A673 (cell line): ENCODE measurements around the gene BRME1. TPM values are rescaled to one million over a fixed set of nuclear protein-coding genes. Genes with fewer than 3 reads are reported as not detected.

Experiments
- BruUV-seq: library from RNA; stranded (reverse); fragments of 400-500 nt; replicated peaks from 2 replicates; lab custom pipeline; 2021; lab: Mats Ljungman, UMichigan
- CTCF ChIA-PET: fragments of 300-600 bp; sonication (Branson Sonifier 250); formaldehyde crosslinking; loops from one replicate; lab custom pipeline; 2022; ENCODE audit warnings: antibody characterized with exemption; lab: Charles Lee
- POLR2A ChIA-PET: fragments of 300-600 bp; sonication (Branson Sonifier 250); formaldehyde crosslinking; loops from one replicate; lab custom pipeline; 2022; ENCODE audit warnings: antibody characterized with exemption; ENCODE audit not compliant: low non-redundant PET; lab: Charles Lee
- DNase-seq: peaks from one replicate; pipeline ENCODE4 v3.0.0-alpha.2; 2015; ENCODE audit warnings: low spot score
- H3K27ac ChIP-seq: fragments of 200-600 bp; sonication (generic); 2 replicates; pipeline ENCODE4 v1.5.1; 2016; ENCODE audit warnings: mixed run types, low read depth, mild to moderate bottlenecking, mixed read lengths, antibody characterized with exemption, low read length; ENCODE audit not compliant: poor library complexity, severe bottlenecking
- H3K27me3 ChIP-seq: fragments of 200-600 bp; sonication (generic); replicated peaks from 2 replicates; pipeline ENCODE4 v1.6.1; 2017; ENCODE audit warnings: mixed run types, low read depth, mild to moderate bottlenecking, mixed read lengths, antibody characterized with exemption, low read length; ENCODE audit not compliant: insufficient read depth, poor library complexity
- H3K36me3 ChIP-seq: fragments of 200-600 bp; sonication (generic); 2 replicates; pipeline ENCODE4 v1.6.1; 2016; ENCODE audit warnings: mixed run types, mild to moderate bottlenecking, mixed read lengths, antibody characterized with exemption, low read length; ENCODE audit not compliant: insufficient read depth, poor library complexity, severe bottlenecking
- H3K4me1 ChIP-seq: fragments of 200-600 bp; sonication (generic); 2 replicates; pipeline ENCODE4 v1.6.1; 2017; ENCODE audit warnings: mixed run types, mild to moderate bottlenecking, mixed read lengths, antibody characterized with exemption, low read length; ENCODE audit not compliant: insufficient read depth, poor library complexity, severe bottlenecking
- H3K4me3 ChIP-seq: fragments of 200-600 bp; sonication (generic); 2 replicates; pipeline ENCODE4 v1.5.1; 2016; ENCODE audit warnings: low read depth, mixed run types, mild to moderate bottlenecking, mixed read lengths, low read length; ENCODE audit not compliant: poor library complexity, severe bottlenecking
- H3K9me3 ChIP-seq: fragments of 200-600 bp; sonication (generic); 2 replicates; pipeline ENCODE4 v1.6.1; 2016; ENCODE audit warnings: mixed run types, low read depth, mild to moderate bottlenecking, mixed read lengths, antibody characterized with exemption, low read length; ENCODE audit not compliant: poor library complexity, severe bottlenecking
- EZH2 ChIP-seq: fragments of 200-600 bp; sonication (generic); IDR thresholded peaks from 2 replicates; pipeline ENCODE4 v1.6.1; 2017; ENCODE audit warnings: borderline replicate concordance, low read depth, mild to moderate bottlenecking, mixed read lengths, antibody characterized with exemption, low read length; ENCODE audit not compliant: poor library complexity, severe bottlenecking
- intact Hi-C: fragments of 100-400 bp; cut with micrococcal nuclease; formaldehyde crosslinking; loops from one replicate; pipeline ENCODE4 v1.10.0; 2022; ENCODE audit not compliant: unreplicated experiment
- total RNA-seq: library from RNA; stranded (reverse); gene quantifications from 2 replicates; pipeline ENCODE4 v1.2.3, GENCODE V29; 2021
- TF ChIP-seq, protein P1 (sequence below): fragments of 300-800, 200-600 bp; sonication (generic); conservative IDR thresholded peaks from 2 replicates; pipeline ENCODE4 v1.5.1; 2017; ENCODE audit warnings: low read depth, mild to moderate bottlenecking, antibody characterized with exemption, low read length, moderate library complexity, mixed read lengths

Gene BRME1
- total RNA-seq, 1 experiment from 2014 or later = 4.0 TPM

GRCh38 chr19:13896227-13896626 is 9.7 kb downstream of the BRME1 start:
- ChIA-PET CTCF (no interaction called here), POLR2A (no interaction called here)
- Histone ChIP-seq H3K9me3 (no peaks in the 10 kb centered on the region), H3K27ac (no peak overlapping the region), H3K4me3 (no peak overlapping the region), H3K36me3 (no peaks in the 10 kb centered on the region), H3K27me3 (no peaks in the 10 kb centered on the region), H3K4me1 (no peaks in the 10 kb centered on the region)
- intact Hi-C loops = no loop called here
- no peak for TF ChIP-seq EZH2
- TF ChIP-seq, protein P1, sequence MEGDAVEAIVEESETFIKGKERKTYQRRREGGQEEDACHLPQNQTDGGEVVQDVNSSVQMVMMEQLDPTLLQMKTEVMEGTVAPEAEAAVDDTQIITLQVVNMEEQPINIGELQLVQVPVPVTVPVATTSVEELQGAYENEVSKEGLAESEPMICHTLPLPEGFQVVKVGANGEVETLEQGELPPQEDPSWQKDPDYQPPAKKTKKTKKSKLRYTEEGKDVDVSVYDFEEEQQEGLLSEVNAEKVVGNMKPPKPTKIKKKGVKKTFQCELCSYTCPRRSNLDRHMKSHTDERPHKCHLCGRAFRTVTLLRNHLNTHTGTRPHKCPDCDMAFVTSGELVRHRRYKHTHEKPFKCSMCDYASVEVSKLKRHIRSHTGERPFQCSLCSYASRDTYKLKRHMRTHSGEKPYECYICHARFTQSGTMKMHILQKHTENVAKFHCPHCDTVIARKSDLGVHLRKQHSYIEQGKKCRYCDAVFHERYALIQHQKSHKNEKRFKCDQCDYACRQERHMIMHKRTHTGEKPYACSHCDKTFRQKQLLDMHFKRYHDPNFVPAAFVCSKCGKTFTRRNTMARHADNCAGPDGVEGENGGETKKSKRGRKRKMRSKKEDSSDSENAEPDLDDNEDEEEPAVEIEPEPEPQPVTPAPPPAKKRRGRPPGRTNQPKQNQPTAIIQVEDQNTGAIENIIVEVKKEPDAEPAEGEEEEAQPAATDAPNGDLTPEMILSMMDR = no peak
- BruUV-seq = no TSS peak
- DNase-seq = no peak

- Histone ChIP-seq H3K4me3 (no peak overlapping the region), H3K27me3 (no peaks in the 10 kb centered on the region), H3K36me3 (no peaks in the 10 kb centered on the region), H3K4me1 (no peaks in the 10 kb centered on the region), H3K27ac (no peak overlapping the region), H3K9me3 (no peaks in the 10 kb centered on the region)
- ChIA-PET POLR2A (no interaction called here), CTCF (no interaction called here)
- TF ChIP-seq, protein P1 = no peak
- TF ChIP-seq EZH2 = no peak
- BruUV-seq = no TSS peak
- no peak for DNase-seq
- intact Hi-C loops = no loop called here
These were observed 11.4 kb downstream of the BRME1 start for GRCh38 chr19:13894552-13894951.

- H3K27me3 ChIP-seq = no peaks in the 10 kb centered on the region
- DNase-seq = no peak
- H3K27ac ChIP-seq = no peak overlapping the region
- TF ChIP-seq EZH2 = no peak
- TF ChIP-seq, protein P1 = no peak
- no peak overlapping the region for H3K4me3 ChIP-seq
- CTCF ChIA-PET = no interaction called here
- H3K4me1 ChIP-seq = no peaks in the 10 kb centered on the region
- BruUV-seq = no TSS peak
- POLR2A ChIA-PET = no interaction called here
- no peaks in the 10 kb centered on the region for H3K9me3 ChIP-seq
- intact Hi-C loops = no loop called here
- no peaks in the 10 kb centered on the region for H3K36me3 ChIP-seq
These were observed 13.0 kb downstream of the BRME1 start for GRCh38 chr19:13892870-13893269.
